Activated CD8-positive, alpha-beta memory T cell treated with anti-CD3 and anti-CD28 coated beads, Interleukin-2, amount 50 U/mL, for 1 hour (primary cell): ENCODE data around the gene EGLN1.
"Not testable (repeated sequence)": the region's sequence is repeated elsewhere in the genome, so short reads cannot be mapped to it uniquely, and the experiment has no call there.

Experiments used
- DNase-seq: peaks from one replicate; pipeline ENCODE4 v3.0.0-alpha.2; 2020; ENCODE audit errors: extremely low read depth

EGLN1 gene

DNA sequence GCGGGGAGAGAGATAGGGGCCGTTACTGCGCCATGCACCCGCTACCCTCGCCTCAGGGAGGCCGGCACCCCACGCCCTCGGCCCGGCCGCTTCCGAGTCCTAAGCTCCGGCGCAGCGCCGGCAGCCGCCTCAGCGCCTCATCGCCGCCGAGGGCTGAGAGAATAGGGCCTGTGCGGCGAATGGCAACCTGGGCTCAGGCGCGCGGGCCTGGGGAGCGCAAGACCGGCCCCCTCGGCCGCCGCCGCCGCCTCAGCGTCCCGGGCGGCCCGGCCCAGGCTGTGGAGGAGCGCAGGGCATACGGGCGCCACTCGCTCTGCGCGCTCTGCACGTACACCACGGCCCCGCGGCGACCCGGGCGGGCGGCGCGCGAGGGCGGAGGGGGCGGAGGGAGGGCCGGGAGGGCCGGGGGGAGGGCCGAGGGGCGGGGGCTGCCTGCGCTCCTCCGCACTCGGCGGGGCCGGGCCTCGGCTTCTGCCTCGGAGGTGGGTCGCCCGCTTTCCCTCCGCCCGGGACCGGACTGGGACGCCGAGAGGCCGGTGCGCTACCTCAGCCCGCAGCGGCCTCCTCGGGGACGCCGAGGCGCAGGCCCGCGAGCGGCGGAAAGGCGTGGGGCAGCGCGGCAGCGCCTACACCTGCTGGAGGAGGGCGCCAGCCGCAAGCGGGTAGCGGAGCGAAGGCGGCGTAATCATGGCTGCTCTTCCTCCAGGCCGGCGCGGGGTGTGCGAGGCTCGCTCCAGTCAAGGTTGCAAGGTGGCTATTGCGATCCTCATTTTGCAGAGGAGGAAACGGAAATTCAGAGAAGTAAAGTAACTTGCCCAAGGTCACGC lies at the start of gene EGLN1:
TSS of gene EGLN1 (minus strand) at position 317 of the 827 bp plus-strand sequence. CDS start 399 bp downstream, outside the sequence.
- DNase-seq = peak; percentile 26

GRCh38 chr1:231471500-231471899 lies 49.4 kb upstream of the EGLN1 start:
- not testable (repeated sequence) for DNase-seq

DNA sequence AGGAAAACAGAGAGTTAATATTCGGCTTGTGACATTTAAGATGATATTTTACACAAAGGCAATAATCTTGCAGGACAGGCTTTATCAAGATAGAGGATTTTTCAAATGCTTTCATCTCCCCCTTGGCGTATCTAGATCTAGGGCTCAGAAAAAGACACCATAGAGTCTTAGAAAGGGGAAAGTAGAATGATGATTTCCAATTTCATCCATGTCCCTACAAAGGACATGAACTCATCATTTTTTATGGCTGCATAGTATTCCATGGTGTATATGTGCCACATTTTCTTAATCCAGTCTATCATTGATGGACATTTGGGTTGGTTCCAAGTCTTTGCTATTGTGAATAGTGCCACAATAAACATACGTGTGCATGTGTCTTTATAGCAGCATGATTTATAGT lies 48.9 kb upstream of the EGLN1 start:
- DNase-seq = not testable (repeated sequence)

- DNase-seq = no peak
These were observed 45.9 kb upstream of the EGLN1 start for GRCh38 chr1:231467986-231468385.

GRCh38 chr1:231465051-231465450 lies 43.0 kb upstream of the EGLN1 start:
- DNase-seq = no peak

DNA sequence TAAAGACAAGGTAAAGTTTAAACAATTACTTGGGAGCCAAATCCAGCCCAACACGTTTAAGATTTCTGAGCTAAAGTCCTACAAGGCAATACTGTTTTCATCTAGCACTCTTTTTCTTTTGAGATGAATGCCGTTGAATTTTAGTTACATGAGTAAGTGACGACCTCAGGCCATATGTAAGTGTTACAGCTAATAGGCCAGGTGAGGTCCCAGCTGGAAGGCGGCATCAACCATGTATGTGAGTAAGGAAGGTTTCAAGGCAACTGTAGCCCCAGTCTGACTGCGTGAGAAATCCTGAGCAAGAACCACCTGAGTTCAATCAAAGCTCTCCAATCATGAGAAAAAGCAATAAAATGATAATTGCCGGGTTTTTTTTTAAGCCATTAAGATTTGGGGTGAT lies 41.5 kb upstream of the EGLN1 start:
- DNase-seq = no peak

- DNase-seq = peak; percentile 10
These were observed 38.5 kb upstream of the EGLN1 start for GRCh38 chr1:231460614-231461013.

DNA sequence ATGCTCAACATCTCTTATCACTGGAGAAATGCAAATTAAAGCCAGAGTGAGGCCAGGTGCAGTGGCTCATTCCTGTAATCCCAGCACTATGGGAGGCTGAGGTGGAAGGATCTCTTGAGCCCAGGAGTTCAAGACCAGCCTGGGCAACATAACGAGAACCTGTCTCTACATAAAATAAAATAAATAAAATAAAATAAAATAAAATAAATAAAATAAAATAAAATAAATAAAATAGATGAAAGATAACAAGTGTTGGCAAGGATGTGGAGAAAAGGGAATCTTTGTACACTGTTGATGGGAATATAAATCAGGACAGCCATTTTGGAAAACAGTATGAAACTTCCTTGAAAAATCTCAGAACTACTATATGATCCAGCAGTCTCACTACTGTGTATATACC lies 37.4 kb upstream of the EGLN1 start:
- DNase-seq = not testable (repeated sequence)

DNA sequence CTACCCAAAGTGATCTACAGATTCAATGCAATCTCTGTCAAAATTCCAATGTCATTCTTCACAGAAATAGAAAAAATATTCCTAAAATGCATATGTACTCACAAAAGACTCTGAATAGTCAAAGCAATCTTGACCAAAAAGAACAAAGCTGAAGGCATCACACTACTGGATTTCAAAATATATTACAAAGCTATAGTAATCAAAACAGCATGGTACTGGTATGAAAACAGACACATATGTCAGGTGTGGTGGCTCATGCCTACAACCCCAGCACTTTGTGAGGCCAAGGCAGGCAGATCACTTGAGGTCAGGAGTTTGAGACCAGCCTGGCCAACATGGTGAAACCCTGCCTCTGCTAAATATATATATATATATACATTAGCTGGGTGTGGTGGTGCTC lies 35.9 kb upstream of the EGLN1 start:
- DNase-seq = not testable (repeated sequence)

DNA sequence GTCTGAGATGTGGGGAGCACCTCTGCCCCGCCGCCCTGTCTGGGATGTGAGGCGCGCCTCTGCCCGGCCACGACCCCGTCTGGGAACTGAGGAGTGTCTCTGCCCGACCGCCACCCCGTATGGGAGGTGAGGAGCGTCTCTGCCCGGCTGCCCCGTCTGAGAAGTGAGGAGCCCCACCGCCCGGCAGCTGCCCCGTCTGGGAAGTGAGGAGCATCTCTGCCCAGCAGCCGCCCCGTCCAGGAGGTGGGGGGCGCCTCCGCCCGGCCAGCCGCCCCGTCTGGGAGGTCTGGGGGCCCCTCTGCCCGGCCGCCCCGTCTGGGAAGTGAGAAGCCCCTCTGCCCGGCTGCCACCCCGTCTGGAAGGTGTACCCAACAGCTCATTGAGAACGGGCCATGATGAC lies 32.0 kb upstream of the EGLN1 start:
- not testable (repeated sequence) for DNase-seq

DNA sequence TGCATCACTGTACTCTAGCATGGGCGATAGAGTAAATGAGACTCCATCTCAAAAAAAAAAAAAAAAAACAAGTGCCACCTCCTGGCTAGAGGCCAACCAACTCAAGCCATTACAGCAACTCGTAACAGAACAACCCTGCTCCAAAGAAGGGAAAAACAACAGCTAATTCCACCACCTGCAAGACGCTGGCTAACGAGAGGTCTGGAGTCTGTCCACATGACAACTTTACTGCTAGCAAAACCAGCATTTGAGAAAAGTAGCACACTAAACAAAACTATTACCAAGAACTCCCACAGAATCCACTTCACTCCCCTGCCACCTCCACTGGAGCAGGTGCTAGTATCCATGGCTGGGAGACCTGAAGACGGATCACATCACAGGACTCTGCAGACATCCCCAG lies 24.1 kb upstream of the EGLN1 start:
- no peak for DNase-seq

DNA sequence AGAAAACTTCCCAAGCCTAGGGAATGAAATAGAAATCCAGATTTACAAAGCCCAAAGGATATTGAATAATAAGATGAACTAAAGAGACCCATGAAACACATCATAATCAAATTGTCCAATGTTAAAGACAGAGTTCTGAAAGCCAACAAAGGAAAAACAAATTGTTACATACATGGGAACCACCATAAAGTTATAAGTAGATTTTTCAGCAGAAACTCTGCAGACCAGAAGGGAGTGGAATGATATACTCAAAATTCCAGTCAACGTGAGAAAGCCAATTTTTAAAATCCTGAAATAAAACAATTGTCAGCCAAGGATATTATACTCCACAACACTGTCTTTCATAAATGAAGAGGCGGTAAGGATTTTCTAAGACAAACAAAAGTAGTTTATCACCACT lies 22.0 kb upstream of the EGLN1 start:
- no peak for DNase-seq

GRCh38 chr1:231443363-231443762 lies 21.3 kb upstream of the EGLN1 start:
- DNase-seq = no peak

- no peak for DNase-seq
These were observed 20.6 kb upstream of the EGLN1 start for GRCh38 chr1:231442735-231443134.

GRCh38 chr1:231432996-231433395 lies 10.9 kb upstream of the EGLN1 start:
- no peak for DNase-seq

DNA sequence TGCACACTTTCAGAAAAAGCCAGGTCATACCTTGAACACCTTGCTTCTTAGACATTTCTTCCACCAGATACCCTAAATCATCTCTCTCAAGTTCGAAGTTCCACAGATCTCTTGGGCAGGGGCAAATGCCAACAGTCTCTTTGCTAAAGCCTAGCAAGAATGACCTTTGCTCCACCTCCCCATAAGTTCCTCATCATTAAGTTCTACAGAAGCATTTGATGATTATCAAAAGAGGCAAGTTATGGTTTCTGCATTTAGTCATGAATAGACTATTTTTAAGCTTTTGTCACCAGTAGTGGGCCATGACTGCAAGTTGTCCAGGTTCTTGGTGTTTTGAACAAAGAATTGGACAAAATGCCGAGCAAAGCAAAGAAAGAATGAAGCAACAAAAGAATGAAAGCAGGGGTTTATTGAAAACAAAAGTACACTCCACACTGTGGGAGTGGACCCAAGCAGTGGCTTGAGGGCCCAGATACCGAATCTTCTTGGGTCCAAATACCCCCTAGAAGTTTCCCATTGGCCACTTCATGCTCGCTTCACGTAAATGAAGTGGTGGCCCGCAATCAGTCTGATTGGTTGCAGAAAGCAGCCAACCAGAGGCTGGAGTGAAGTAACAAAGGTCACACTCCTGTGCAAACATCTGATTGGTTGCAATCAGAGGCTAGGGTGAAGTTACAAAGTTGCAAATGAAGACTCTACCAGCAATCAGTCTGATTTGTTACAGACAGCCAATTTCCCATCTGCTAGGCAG lies 9.8 kb upstream of the EGLN1 start:
- DNase-seq = no peak

DNA sequence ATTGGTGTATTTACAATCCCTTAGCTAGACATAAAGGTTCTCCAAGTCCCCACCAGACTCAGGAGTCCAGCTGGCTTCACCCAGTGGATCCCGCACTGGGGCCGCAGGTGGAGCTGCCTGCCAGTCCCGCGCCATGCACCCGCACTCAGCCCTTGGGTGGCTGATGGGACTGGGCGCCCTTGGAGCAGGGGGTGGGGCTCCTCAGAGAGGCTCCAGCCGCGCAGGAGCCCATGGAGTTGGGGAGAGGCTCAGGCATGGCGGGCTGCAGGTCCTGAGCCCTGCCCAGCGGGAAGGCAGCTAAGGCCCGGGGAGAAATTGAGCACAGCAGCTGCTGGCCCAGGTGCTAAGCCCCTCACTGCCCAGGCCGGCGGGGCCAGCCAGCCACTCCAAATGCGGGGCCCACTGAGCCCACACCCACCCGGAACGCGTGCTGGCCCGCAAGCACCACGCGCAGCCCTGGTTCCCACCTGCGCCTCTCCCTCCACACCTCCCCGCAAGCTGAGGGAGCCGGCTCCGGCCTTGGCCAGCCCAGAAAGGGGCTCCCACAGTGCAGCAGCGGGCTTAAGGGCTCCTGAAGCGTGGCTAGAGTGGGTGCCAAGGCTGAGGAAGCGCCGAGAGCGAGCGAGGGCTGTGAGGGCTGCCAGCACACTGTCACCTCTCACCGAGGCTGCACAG lies 8.7 kb upstream of the EGLN1 start:
- DNase-seq = not testable (repeated sequence)

- no peak for DNase-seq
These were observed 6.3 kb upstream of the EGLN1 start for GRCh38 chr1:231428377-231428776.

DNA sequence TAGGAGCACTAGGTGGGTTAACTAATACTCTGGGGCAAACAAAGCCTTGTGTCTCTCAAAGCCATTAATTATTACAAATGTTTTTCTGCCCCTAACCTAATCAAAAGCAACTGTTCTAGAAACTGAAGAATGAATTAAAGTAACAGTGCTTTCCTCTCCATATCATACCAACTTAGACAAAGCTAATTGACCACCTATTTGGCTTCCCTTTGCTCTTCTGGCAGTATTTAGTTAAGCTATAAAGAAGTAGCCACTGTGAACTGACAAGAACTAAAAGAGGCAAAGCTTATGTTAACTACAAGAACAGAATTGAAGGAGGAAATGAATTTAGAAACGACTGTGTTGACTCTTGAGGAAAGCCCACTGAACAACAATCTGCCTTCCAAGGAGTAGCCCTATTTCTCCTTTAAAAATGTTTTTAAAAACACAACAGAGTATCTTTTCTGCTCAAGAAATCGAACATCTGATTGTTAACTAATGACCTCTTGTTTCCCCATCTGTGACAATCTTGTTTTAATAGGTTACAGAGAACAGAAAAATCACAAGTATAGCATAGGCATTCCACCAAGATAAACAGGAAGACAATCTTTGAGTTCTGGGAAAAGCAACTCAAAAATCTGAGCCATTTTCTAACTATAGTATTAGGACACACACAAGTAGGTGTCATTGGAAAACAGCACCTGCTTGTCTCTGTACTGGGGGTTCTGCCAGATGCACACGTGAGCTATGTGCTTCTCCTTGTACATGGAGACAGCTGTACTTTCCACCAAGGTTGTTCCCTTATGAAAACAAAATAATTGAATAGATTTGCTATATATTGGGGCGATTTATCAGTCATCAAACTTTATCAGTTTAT lies 3.1 kb upstream of the EGLN1 start:
- DNase-seq = no peak

DNA sequence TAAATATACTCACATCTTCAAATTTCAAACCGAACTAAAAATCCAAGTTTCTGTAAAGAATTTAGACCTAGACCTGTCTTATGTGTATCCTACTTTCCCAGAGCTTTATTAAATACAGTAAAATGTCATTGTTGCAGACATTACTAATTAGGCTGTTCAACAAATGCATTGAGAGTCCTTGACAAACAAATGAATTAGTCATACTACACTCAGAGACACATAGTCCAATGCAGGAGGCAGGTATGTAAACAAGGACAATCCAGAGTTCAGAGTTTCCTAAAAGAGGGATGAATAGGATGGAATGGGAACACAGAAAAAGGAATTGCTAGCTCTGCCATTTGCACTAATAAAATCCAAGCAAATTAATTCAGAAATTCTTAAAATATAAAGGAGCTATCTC lies 1.6 kb upstream of the EGLN1 start:
- no peak for DNase-seq

DNA sequence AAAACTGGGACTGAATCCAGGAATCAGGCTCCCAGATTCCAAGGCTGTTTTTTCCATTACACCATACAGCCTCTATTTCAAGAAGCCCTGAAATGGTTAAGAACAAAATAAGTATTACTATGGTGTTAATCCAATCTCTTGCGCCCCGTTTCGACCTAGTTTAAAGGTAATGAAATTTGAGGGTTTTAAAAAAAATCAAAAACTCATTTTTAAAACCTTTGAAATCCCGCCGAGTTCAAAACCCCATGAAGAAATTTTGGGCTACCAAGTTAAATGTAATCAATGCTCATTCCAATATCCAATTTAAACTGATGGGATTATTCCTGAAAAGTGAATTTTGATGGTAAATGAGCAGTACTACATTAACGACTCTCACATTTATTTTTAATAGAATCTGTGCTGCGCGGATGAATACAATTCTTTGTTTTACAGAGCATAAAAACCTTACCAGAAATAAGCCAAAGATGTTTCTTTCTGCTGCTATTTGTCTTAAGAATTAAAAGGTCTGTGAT lies 767 bp upstream of the EGLN1 start:
- DNase-seq = no peak
